ENCODE measurements around the gene RNF31. TPM values are rescaled to one million over a fixed set of nuclear protein-coding genes. Genes with fewer than 3 reads are reported as not detected.

The RNF31 gene
- polyA plus RNA-seq, 1 experiment, result 12.4 TPM

DNA sequence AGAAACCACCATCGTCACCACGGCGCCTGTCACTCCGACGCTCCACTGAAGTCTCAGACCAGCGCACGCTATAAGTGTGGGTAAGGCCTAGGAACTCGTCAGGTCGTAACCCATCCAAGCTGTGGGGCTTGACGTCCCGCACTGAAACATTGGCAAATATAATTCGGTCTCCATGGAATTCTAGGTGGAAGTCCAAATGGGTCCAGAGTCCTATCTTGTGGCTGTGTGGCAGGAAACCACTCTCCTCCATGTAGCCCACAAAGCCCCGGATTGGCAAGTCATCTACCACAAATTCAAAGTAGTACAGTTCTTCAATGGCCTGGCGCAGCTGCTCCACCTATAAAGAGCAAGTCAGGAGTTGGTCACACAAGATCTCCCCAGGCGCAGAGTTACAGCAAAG lies 45.6 kb downstream of the RNF31 start:
- POLR2A ChIA-PET, result no interaction called here
- DNase-seq (ENCODE audit: low read depth), result no peak
- CTCF ChIA-PET, result no interaction called here
- peaks cover 7% of the 10 kb centered on the region for H3K36me3 ChIP-seq (ENCODE audit: control insufficient read depth, insufficient read depth, low read length)
- no peaks in the 10 kb centered on the region for H3K27me3 ChIP-seq (ENCODE audit: control insufficient read depth, insufficient read depth, low read length)
- TF ChIP-seq, protein P1, sequence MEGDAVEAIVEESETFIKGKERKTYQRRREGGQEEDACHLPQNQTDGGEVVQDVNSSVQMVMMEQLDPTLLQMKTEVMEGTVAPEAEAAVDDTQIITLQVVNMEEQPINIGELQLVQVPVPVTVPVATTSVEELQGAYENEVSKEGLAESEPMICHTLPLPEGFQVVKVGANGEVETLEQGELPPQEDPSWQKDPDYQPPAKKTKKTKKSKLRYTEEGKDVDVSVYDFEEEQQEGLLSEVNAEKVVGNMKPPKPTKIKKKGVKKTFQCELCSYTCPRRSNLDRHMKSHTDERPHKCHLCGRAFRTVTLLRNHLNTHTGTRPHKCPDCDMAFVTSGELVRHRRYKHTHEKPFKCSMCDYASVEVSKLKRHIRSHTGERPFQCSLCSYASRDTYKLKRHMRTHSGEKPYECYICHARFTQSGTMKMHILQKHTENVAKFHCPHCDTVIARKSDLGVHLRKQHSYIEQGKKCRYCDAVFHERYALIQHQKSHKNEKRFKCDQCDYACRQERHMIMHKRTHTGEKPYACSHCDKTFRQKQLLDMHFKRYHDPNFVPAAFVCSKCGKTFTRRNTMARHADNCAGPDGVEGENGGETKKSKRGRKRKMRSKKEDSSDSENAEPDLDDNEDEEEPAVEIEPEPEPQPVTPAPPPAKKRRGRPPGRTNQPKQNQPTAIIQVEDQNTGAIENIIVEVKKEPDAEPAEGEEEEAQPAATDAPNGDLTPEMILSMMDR (IDR thresholded peaks at IDR 0.05; ENCODE audit: insufficient read depth, low read depth, low read length), result no peak
- no peak overlapping the region for H3K4me3 ChIP-seq (ENCODE audit: low read depth, low read length)

DNA sequence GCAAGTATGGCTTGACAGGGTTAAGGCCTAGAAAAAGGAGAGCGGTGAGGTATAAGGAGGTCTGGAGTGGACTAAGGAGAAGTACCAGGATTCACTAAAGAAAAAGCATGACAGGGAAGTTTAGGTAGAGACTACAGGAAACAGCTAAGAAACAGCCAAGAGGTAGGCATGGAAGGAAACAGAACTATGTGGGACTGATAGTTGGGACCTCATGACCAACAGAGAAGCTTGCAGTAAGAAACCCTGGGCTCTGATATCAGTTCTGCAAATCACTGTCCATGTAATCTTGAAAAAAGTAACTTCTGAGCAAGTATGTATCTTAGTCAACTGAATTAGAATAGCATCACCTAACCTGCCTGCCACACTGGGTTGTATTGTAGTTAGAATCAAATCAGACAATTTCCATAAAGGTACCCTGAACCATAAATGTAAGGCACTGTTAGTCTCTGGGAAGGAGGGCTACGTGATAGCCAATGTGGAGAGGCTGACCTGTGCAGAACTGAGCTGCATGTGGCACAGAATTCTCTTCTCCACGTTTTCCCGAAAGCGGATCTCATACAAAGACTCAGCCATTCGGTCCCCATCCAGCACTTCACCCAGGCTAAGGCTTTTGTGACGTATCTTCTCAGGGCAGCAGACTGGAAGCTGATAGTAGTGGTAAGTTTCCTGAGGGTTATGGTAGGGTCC lies 47.0 kb downstream of the RNF31 start:
- H3K27me3 ChIP-seq (ENCODE audit: control insufficient read depth, insufficient read depth, low read length), result no peaks in the 10 kb centered on the region
- TF ChIP-seq, protein P1 (IDR thresholded peaks at IDR 0.05; ENCODE audit: insufficient read depth, low read depth, low read length), result no peak
- no peak for DNase-seq (ENCODE audit: low read depth)
- ChIA-PET CTCF (no interaction called here), POLR2A (no interaction called here)
- peak overlapping the region; percentile 87 for H3K4me3 ChIP-seq (ENCODE audit: low read depth, low read length)
- H3K36me3 ChIP-seq (ENCODE audit: control insufficient read depth, insufficient read depth, low read length), result peaks cover 7% of the 10 kb centered on the region

GRCh38 chr14:24194873-24195185 lies 47.5 kb downstream of the RNF31 start:
- ChIA-PET CTCF (no interaction called here), POLR2A (no interaction called here)
- TF ChIP-seq, protein P1 (IDR thresholded peaks at IDR 0.05; ENCODE audit: insufficient read depth, low read depth, low read length), result no peak
- peak overlapping the region; percentile 87 for H3K4me3 ChIP-seq (ENCODE audit: low read depth, low read length)
- no peak for DNase-seq (ENCODE audit: low read depth)
- peaks cover 7% of the 10 kb centered on the region for H3K36me3 ChIP-seq (ENCODE audit: control insufficient read depth, insufficient read depth, low read length)
- no peaks in the 10 kb centered on the region for H3K27me3 ChIP-seq (ENCODE audit: control insufficient read depth, insufficient read depth, low read length)

DNA sequence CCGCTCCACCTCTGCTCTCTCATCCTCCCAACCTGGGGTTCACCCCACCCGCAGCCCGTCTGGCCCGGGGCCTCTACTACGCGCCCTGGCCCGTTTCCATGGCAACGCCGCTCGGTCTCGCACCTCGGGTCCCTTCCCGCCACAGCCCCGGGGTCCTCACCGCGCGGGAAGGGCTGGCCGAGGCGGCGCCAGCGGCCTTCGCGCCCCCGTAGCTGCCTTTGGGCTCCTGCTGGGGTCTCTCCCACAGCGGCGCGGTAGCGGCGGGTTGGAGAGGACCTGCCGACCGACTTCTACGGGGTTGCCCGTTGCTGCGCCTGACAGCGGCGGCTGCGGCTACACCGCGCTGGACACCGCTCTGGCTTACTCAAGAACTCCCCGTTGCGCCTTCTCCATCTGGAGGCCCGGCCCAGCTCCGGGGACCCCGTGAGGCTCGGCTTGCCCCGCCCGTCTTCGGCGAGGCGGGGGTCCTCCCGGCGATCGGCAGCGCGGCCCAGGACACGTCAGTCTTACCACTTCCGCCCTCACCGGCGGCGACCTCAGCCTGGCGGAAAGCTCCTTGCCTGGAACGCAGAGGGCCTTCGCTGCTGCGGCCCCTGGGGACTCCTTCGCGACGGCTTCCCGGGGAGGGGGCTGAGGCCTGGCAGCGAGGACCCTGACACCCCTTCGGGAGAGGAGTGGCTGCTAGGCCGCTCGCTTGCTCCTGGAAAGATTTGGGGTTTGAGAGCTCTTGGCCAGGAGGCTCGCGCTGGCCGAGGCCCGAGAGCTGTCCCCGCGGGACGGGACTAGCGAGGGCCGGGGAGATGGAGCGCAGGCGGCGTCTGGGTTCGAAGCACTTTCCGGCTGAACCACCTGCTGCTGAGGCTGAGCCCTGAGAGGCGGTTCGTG lies 48.1 kb downstream of the RNF31 start, which contains the start of gene TM9SF1:
TSS of gene TM9SF1 (minus strand) at position 256 of the 885 bp plus-strand sequence. CDS start 422 bp downstream, outside the sequence.
- ChIA-PET CTCF (interaction anchor here (0.8 to 1.1 kb wide), 2 partner anchors 12 to 110 kb away, joined by 3 to 5 read pairs; no protein-coding TSS in a partner anchor), POLR2A (interaction anchor here (0.6 to 0.9 kb wide), 2 partner anchors 104 to 114 kb away, joined by 3 read pairs; partner anchors contain the start of genes DHRS1 and NOP9)
- Histone ChIP-seq H3K27me3 (ENCODE audit: control insufficient read depth, insufficient read depth, low read length) (no peaks in the 10 kb centered on the region), H3K4me3 (ENCODE audit: low read depth, low read length) (peak within 1 kb of the TSS; percentile 87), H3K36me3 (ENCODE audit: control insufficient read depth, insufficient read depth, low read length) (peaks cover 6% of the 10 kb centered on the region)
- TF ChIP-seq, protein P1 (IDR thresholded peaks at IDR 0.05; ENCODE audit: insufficient read depth, low read depth, low read length), result no peak
- no peak for DNase-seq (ENCODE audit: low read depth)

Data from BJ (cell line).